Esophagus squamous epithelium (tissue), 5 donors: ENCODE measurements around the gene PDE10A. TPM values are rescaled to one million over a fixed set of nuclear protein-coding genes. Genes with fewer than 3 reads are reported as not detected.

Experiments
- DNase-seq: peaks from one replicate; lab custom pipeline; 2025; lab: John Stamatoyannopoulos, UW
- H3K27ac ChIP-seq, 4 donors: fragments of 200-600 bp; sonication (generic); one replicate each; pipeline ENCODE4 v1.5.1; 2016 to 2019; ENCODE audit warnings: mild to moderate bottlenecking in 1 of 4
- H3K27me3 ChIP-seq, 4 donors: fragments of 200-600 bp; sonication (generic); 1 replicate in 3 of 4; 2 replicates in 1 of 4; pipeline versions ENCODE4 v1.5.1 to v1.6.0; 2017 to 2021; ENCODE audit warnings: antibody characterized with exemption in 1 of 4
- H3K36me3 ChIP-seq, 3 donors: fragments of 200-600 bp; sonication (generic); one replicate each; pipeline ENCODE4 v1.5.1; 2016 to 2019
- H3K4me1 ChIP-seq, 3 donors: fragments of 200-600 bp; sonication (generic); one replicate each; pipeline ENCODE4 v1.5.1; 2017 to 2019
- H3K4me3 ChIP-seq, 4 donors: fragments of 200-600 bp; sonication (generic); 1 replicate in 3 of 4; 2 replicates in 1 of 4; pipeline ENCODE4 v1.5.1; 2016 to 2019; ENCODE audit warnings: mild to moderate bottlenecking in 2 of 4, moderate library complexity in 1 of 4
- H3K9me3 ChIP-seq, 3 donors: fragments of 200-600 bp; sonication (generic); one replicate each; pipeline ENCODE4 v1.5.1; 2016 to 2019
- POLR2A ChIP-seq, 4 donors: fragments of 450-650 bp; IDR thresholded peaks; one replicate each; pipeline ENCODE4 v1.6.1; 2017; ENCODE audit warnings: antibody characterized with exemption in 4 of 4, mild to moderate bottlenecking in 4 of 4, moderate library complexity in 3 of 4
- WGBS, 2 donors: methylation state at CpG; one replicate each; pipeline ENCODE4 v1.1.5; 2018; 5-methylcytosine and 5-hydroxymethylcytosine counted together
- intact Hi-C: fragments of 100-400 bp; cut with DNase I; formaldehyde crosslinking; loops from one replicate; pipeline ENCODE4 v1.15.0; 2022
- total RNA-seq, 4 donors: library from RNA; depleted of rRNA; stranded (reverse); fragments of >200 nt; gene quantifications; one replicate each; pipeline ENCODE4 v1.1.0, GENCODE V29; 2016
- TF ChIP-seq, protein P1 (sequence below), 6 experiments: fragments of 450-650 bp in 4 of 6; fragments of 200-600 bp in 2 of 6; sonication (generic) in 2 of 6; IDR thresholded peaks; one replicate each; pipeline ENCODE4 v1.5.1; 2016 to 2019; ENCODE audit warnings: antibody characterized with exemption in 6 of 6, mild to moderate bottlenecking in 4 of 6, moderate library complexity in 4 of 6
- donor health status: DM: yes; HTN: yes; CAD: no.

PDE10A gene
- total RNA-seq, 4 donors from 2014 or later, result 0.27 to 3.1 (median 1.4) TPM

- TF ChIP-seq, protein P1, sequence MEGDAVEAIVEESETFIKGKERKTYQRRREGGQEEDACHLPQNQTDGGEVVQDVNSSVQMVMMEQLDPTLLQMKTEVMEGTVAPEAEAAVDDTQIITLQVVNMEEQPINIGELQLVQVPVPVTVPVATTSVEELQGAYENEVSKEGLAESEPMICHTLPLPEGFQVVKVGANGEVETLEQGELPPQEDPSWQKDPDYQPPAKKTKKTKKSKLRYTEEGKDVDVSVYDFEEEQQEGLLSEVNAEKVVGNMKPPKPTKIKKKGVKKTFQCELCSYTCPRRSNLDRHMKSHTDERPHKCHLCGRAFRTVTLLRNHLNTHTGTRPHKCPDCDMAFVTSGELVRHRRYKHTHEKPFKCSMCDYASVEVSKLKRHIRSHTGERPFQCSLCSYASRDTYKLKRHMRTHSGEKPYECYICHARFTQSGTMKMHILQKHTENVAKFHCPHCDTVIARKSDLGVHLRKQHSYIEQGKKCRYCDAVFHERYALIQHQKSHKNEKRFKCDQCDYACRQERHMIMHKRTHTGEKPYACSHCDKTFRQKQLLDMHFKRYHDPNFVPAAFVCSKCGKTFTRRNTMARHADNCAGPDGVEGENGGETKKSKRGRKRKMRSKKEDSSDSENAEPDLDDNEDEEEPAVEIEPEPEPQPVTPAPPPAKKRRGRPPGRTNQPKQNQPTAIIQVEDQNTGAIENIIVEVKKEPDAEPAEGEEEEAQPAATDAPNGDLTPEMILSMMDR (IDR thresholded peaks at IDR 0.05), result no peak
- no peak for TF ChIP-seq POLR2A (IDR thresholded peaks at IDR 0.05)
- no peak overlapping the region for H3K27ac ChIP-seq
- H3K4me3 ChIP-seq, result no peak overlapping the region
- H3K4me1 ChIP-seq, result no peaks in the 10 kb centered on the region
- peaks cover 0 to 3% (median 0%) of the 10 kb centered on the region in 4 donors for H3K27me3 ChIP-seq
- no peaks in the 10 kb centered on the region for H3K36me3 ChIP-seq
- no peaks in the 10 kb centered on the region for H3K9me3 ChIP-seq
- no peak for DNase-seq
- intact Hi-C loops, result no loop called here
- 49 to 64% methylated on average over 6 of the region's 6 CpGs for WGBS, 2 donors
These were observed 32.5 kb downstream of the PDE10A start for GRCh38 chr6:165630544-165630953.

GRCh38 chr6:165628955-165629354 lies 34.1 kb downstream of the PDE10A start:
- Histone ChIP-seq H3K4me1 (no peaks in the 10 kb centered on the region), H3K9me3 (no peaks in the 10 kb centered on the region), H3K36me3 (no peaks in the 10 kb centered on the region), H3K4me3 (no peak overlapping the region), H3K27ac (no peak overlapping the region), H3K27me3 (peaks cover 0 to 3% (median 0%) of the 10 kb centered on the region in 4 donors)
- intact Hi-C loops, result no loop called here
- TF ChIP-seq POLR2A (IDR thresholded peaks at IDR 0.05), result no peak
- 76 to 83% methylated on average over 4 of the region's 4 CpGs for WGBS, 2 donors
- no peak for DNase-seq

GRCh38 chr6:165627366-165627765 lies 35.7 kb downstream of the PDE10A start:
- no peak for TF ChIP-seq POLR2A (IDR thresholded peaks at IDR 0.05)
- TF ChIP-seq, protein P1 (IDR thresholded peaks at IDR 0.05), result no peak
- no peaks in the 10 kb centered on the region for H3K27me3 ChIP-seq
- H3K4me1 ChIP-seq, result no peaks in the 10 kb centered on the region
- intact Hi-C loops, result no loop called here
- DNase-seq, result no peak
- H3K36me3 ChIP-seq, result no peaks in the 10 kb centered on the region
- WGBS, 2 donors, result 47 to 64% methylated on average over 4 of the region's 4 CpGs
- H3K9me3 ChIP-seq, result no peaks in the 10 kb centered on the region
- no peak overlapping the region for H3K27ac ChIP-seq
- no peak overlapping the region for H3K4me3 ChIP-seq

GRCh38 chr6:165626711-165627110 lies 36.3 kb downstream of the PDE10A start:
- Histone ChIP-seq H3K4me1 (no peaks in the 10 kb centered on the region), H3K9me3 (no peaks in the 10 kb centered on the region), H3K36me3 (no peaks in the 10 kb centered on the region), H3K27ac (no peak overlapping the region), H3K27me3 (no peaks in the 10 kb centered on the region), H3K4me3 (no peak overlapping the region)
- 54 to 74% methylated on average over 6 of the region's 6 CpGs for WGBS, 2 donors
- TF ChIP-seq, protein P1 (IDR thresholded peaks at IDR 0.05), result no peak
- no peak for TF ChIP-seq POLR2A (IDR thresholded peaks at IDR 0.05)
- intact Hi-C loops, result no loop called here
- no peak for DNase-seq

- Histone ChIP-seq H3K4me1 (no peaks in the 10 kb centered on the region), H3K4me3 (no peak overlapping the region), H3K36me3 (no peaks in the 10 kb centered on the region), H3K27me3 (no peaks in the 10 kb centered on the region), H3K27ac (no peak overlapping the region), H3K9me3 (no peaks in the 10 kb centered on the region)
- TF ChIP-seq, protein P1 (IDR thresholded peaks at IDR 0.05), result no peak
- no peak for TF ChIP-seq POLR2A (IDR thresholded peaks at IDR 0.05)
- DNase-seq, result no peak
- 87 to 90% methylated on average over 6 of the region's 6 CpGs for WGBS, 2 donors
- intact Hi-C loops, result no loop called here
These were observed 38.0 kb downstream of the PDE10A start for GRCh38 chr6:165624871-165625639.
